ENCODE results near the gene ADGRL1.

The ADGRL1 gene

GRCh38 chr19:14139944-14140343 is 66.0 kb downstream of the ADGRL1 start:
- Mint-ChIP-seq H3K27ac (no peak overlapping the region), H3K36me3 (peaks cover 6 to 12% of the 10 kb centered on the region in 2 donors), H3K4me3 (no peak overlapping the region), H3K27me3 (no peaks in the 10 kb centered on the region), H3K4me1 (peaks cover 18 to 25% of the 10 kb centered on the region in 2 donors), H3K9me3 (no peaks in the 10 kb centered on the region)
- DNase-seq (no peak), ATAC-seq (replicated peaks) (no peak)

GRCh38 chr19:14138576-14139265 is 67.2 kb downstream of the ADGRL1 start:
- H3K27ac Mint-ChIP-seq = peak overlapping the region; percentile 76
- no peaks in the 10 kb centered on the region for H3K9me3 Mint-ChIP-seq
- H3K36me3 Mint-ChIP-seq = peaks cover 6 to 12% of the 10 kb centered on the region in 2 donors
- no peak for ATAC-seq (replicated peaks)
- DNase-seq = no peak
- H3K4me1 Mint-ChIP-seq = peaks cover 18 to 30% of the 10 kb centered on the region in 2 donors
- peak overlapping the region; percentile 58 to 62 for H3K4me3 Mint-ChIP-seq
- no peaks in the 10 kb centered on the region for H3K27me3 Mint-ChIP-seq

- DNase-seq = peak; percentile 99
- peaks cover 18 to 30% of the 10 kb centered on the region in 2 donors for H3K4me1 Mint-ChIP-seq
- no peaks in the 10 kb centered on the region for H3K27me3 Mint-ChIP-seq
- H3K27ac Mint-ChIP-seq = peak within 1 kb of the TSS; percentile 92
- peaks cover 6 to 12% of the 10 kb centered on the region in 2 donors for H3K36me3 Mint-ChIP-seq
- peak within 1 kb of the TSS; percentile 77 to 86 for H3K4me3 Mint-ChIP-seq
- peak; percentile 84 to 88 for ATAC-seq (replicated peaks)
- no peaks in the 10 kb centered on the region for H3K9me3 Mint-ChIP-seq
Measured at GRCh38 chr19:14136509-14137281, 69.3 kb downstream of the ADGRL1 start, which contains the start of gene ASF1B. TSS of gene ASF1B (minus strand) at chr19:14136589. CDS start at chr19:14136456, 133 bp downstream.

- DNase-seq = no peak
- H3K27ac Mint-ChIP-seq = peak overlapping the region; percentile 92
- H3K4me3 Mint-ChIP-seq = peak overlapping the region; percentile 77 to 86
- peaks cover 18 to 30% of the 10 kb centered on the region in 2 donors for H3K4me1 Mint-ChIP-seq
- peak; percentile 0 to 3 for ATAC-seq (replicated peaks)
- no peaks in the 10 kb centered on the region for H3K9me3 Mint-ChIP-seq
- H3K36me3 Mint-ChIP-seq = peaks cover 6 to 12% of the 10 kb centered on the region in 2 donors
- H3K27me3 Mint-ChIP-seq = no peaks in the 10 kb centered on the region
Measured at GRCh38 chr19:14135985-14136508, 69.9 kb downstream of the ADGRL1 start.

GRCh38 chr19:14135355-14135754 is 70.6 kb downstream of the ADGRL1 start:
- Mint-ChIP-seq H3K27ac (peak overlapping the region; percentile 92), H3K36me3 (peaks cover 6 to 12% of the 10 kb centered on the region in 2 donors), H3K4me3 (peak overlapping the region; percentile 77 to 86), H3K9me3 (no peaks in the 10 kb centered on the region), H3K27me3 (no peaks in the 10 kb centered on the region), H3K4me1 (peaks cover 18 to 30% of the 10 kb centered on the region in 2 donors)
- ATAC-seq (replicated peaks) (no peak), DNase-seq (no peak)

GRCh38 chr19:14127929-14128509 is 78.0 kb downstream of the ADGRL1 start:
- Mint-ChIP-seq H3K36me3 (no peaks in the 10 kb centered on the region), H3K27ac (peak overlapping the region; percentile 25), H3K9me3 (no peaks in the 10 kb centered on the region), H3K4me3 (no peak overlapping the region), H3K4me1 (peaks cover 2 to 5% of the 10 kb centered on the region in 2 donors), H3K27me3 (no peaks in the 10 kb centered on the region)
- ATAC-seq (replicated peaks) (peak in 1 of 2 donors; percentile 16), DNase-seq (no peak)

GRCh38 chr19:14127176-14127575 is 78.8 kb downstream of the ADGRL1 start:
- Mint-ChIP-seq H3K4me1 (peaks cover 2 to 5% of the 10 kb centered on the region in 2 donors), H3K36me3 (no peaks in the 10 kb centered on the region), H3K27ac (no peak overlapping the region), H3K9me3 (no peaks in the 10 kb centered on the region), H3K27me3 (no peaks in the 10 kb centered on the region), H3K4me3 (no peak overlapping the region)
- ATAC-seq (replicated peaks) (no peak), DNase-seq (no peak)

GRCh38 chr19:14122924-14123323 is 83.0 kb downstream of the ADGRL1 start:
- no peak for ATAC-seq (replicated peaks)
- no peaks in the 10 kb centered on the region for H3K27me3 Mint-ChIP-seq
- DNase-seq = no peak
- H3K4me3 Mint-ChIP-seq = no peak overlapping the region
- H3K4me1 Mint-ChIP-seq = peaks cover 9 to 10% of the 10 kb centered on the region in 2 donors
- no peaks in the 10 kb centered on the region for H3K9me3 Mint-ChIP-seq
- H3K36me3 Mint-ChIP-seq = no peaks in the 10 kb centered on the region
- no peak overlapping the region for H3K27ac Mint-ChIP-seq

GRCh38 chr19:14120497-14120780 is 85.5 kb downstream of the ADGRL1 start:
- peaks cover 0 to 2% of the 10 kb centered on the region in 2 donors for H3K36me3 Mint-ChIP-seq
- H3K9me3 Mint-ChIP-seq = no peaks in the 10 kb centered on the region
- no peaks in the 10 kb centered on the region for H3K27me3 Mint-ChIP-seq
- H3K27ac Mint-ChIP-seq = no peak overlapping the region
- ATAC-seq (replicated peaks) (no peak), DNase-seq (no peak)
- peaks cover 24 to 27% of the 10 kb centered on the region in 2 donors for H3K4me1 Mint-ChIP-seq
- H3K4me3 Mint-ChIP-seq = no peak overlapping the region

GRCh38 chr19:14119644-14120496 is 86.1 kb downstream of the ADGRL1 start:
- ATAC-seq (replicated peaks) (no peak), DNase-seq (no peak)
- Mint-ChIP-seq H3K36me3 (peaks cover 0 to 2% of the 10 kb centered on the region in 2 donors), H3K4me1 (peaks cover 25 to 32% of the 10 kb centered on the region in 2 donors), H3K9me3 (no peaks in the 10 kb centered on the region), H3K27me3 (no peaks in the 10 kb centered on the region), H3K4me3 (no peak overlapping the region), H3K27ac (no peak overlapping the region)

- H3K4me3 Mint-ChIP-seq = peak overlapping the region; percentile 85 to 98
- peaks cover 29 to 39% of the 10 kb centered on the region in 2 donors for H3K4me1 Mint-ChIP-seq
- H3K9me3 Mint-ChIP-seq = no peaks in the 10 kb centered on the region
- H3K27ac Mint-ChIP-seq = peak overlapping the region; percentile 96
- H3K27me3 Mint-ChIP-seq = no peaks in the 10 kb centered on the region
- DNase-seq (no peak), ATAC-seq (replicated peaks) (no peak)
- H3K36me3 Mint-ChIP-seq = peaks cover 0 to 2% of the 10 kb centered on the region in 2 donors
Measured at GRCh38 chr19:14119146-14119545, 86.8 kb downstream of the ADGRL1 start.

- Mint-ChIP-seq H3K36me3 (peaks cover 0 to 2% of the 10 kb centered on the region in 2 donors), H3K4me3 (peak overlapping the region; percentile 85 to 98), H3K4me1 (peaks cover 32 to 46% of the 10 kb centered on the region in 2 donors), H3K27ac (peak overlapping the region; percentile 96), H3K27me3 (no peaks in the 10 kb centered on the region), H3K9me3 (no peaks in the 10 kb centered on the region)
- DNase-seq (peak; percentile 39), ATAC-seq (replicated peaks) (peak; percentile 22 to 25)
Measured at GRCh38 chr19:14118165-14119051, 87.6 kb downstream of the ADGRL1 start.

- ATAC-seq (replicated peaks) = peak; percentile 93
- Mint-ChIP-seq H3K36me3 (peaks cover 0 to 2% of the 10 kb centered on the region in 2 donors), H3K4me1 (peaks cover 32 to 48% of the 10 kb centered on the region in 2 donors), H3K9me3 (no peaks in the 10 kb centered on the region), H3K4me3 (peak within 1 kb of the TSS; percentile 89 to 98), H3K27ac (peak within 1 kb of the TSS; percentile 96), H3K27me3 (no peaks in the 10 kb centered on the region)
- DNase-seq = peak; percentile 99
Measured at GRCh38 chr19:14117668-14118164, 88.3 kb downstream of the ADGRL1 start, which contains the start of gene PRKACA. TSS of gene PRKACA (minus strand) at chr19:14117762. CDS start at chr19:14117547, 215 bp downstream.
